Right lung (tissue), 5 donors: Measurements from ENCODE around the gene ATXN7L1. TPM values are rescaled to one million over a fixed set of nuclear protein-coding genes. Genes with fewer than 3 reads are reported as not detected.

Source experiments
- DNase-seq, 2 donors: peaks; one replicate each; pipeline ENCODE4 v3.0.0-alpha.2; 2013
- polyA plus RNA-seq, 5 donors: library from polyadenylated mRNA; unstranded; fragments of 120-200 nt; gene quantifications; one replicate each; pipeline versions ENCODE4 v1.2.1 to v1.2.3, GENCODE V29; 2013; ENCODE audit warnings: inconsistent platforms in 1 of 5, low replicate concordance in 1 of 5; ENCODE audit not compliant: insufficient read length in 5 of 5, insufficient read depth in 1 of 5

Gene ATXN7L1
- polyA plus RNA-seq, 5 donors = 9.6 to 15.6 (median 14.0) TPM

DNA sequence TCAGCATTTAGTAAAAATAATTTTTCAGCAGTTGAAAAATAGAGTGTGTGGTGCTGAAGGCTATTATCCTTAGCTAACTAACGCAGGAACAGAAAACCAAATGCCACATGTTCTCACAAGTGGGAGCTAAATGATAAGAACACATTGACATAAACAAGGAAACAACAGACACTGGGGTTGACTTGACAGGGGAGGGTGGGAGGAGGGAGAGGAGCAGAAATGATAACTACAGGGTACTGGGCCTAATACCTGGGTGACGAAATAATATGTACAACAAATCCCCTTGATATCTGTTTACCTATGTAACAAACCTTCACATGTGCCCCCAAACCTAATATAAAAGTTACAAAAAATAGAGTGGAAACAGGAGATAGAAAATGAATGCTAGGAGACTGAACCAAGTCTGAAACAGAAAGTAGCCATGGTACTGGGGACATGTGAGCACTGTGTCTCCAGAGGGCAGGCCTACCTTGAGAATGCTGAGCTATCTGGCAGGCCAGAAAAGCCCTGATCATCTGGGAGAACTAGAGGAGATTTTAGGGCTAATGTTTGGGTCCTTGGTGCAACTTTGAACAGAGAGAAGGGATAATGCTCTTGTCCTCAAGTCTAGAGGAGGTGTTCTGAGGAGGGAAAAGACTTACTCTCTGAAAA lies 290.4 kb downstream of the ATXN7L1 start:
- no peak for DNase-seq

DNA sequence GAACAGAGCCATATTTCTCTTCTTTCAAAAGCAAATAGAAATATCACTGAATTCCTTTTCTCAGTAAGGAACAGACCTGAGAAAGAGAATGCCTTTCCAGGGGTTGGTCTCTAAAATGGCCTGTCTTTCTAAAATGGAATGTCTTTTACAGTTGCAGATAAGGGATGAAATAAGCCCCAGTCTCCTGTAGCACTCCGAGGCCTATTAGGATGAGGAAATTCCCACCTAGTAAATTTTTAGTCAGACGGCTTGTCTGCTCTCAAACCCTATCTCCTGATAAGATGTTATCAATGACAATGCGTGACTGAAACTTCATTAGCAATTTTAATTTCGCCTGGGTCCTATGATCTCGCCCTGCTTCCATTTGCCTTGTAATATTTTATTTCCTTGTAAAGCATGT lies 292.2 kb downstream of the ATXN7L1 start:
- no peak for DNase-seq

GRCh38 chr7:105583061-105583460 lies 293.3 kb downstream of the ATXN7L1 start:
- DNase-seq = no peak

GRCh38 chr7:105581066-105581811 lies 295.2 kb downstream of the ATXN7L1 start, which contains the start of gene EFCAB10:
Gene EFCAB10, minus strand, starts transcription at chr7:105581493. Its CDS starts 30 bp downstream, at chr7:105581463.
- peak; percentile 47 to 58 for DNase-seq

- no peak for DNase-seq
These were observed 296.2 kb downstream of the ATXN7L1 start for GRCh38 chr7:105580022-105580740.

GRCh38 chr7:105578496-105578895 lies 297.9 kb downstream of the ATXN7L1 start:
- no peak for DNase-seq

- peak; percentile 40 to 47 for DNase-seq
These were observed 299.1 kb downstream of the ATXN7L1 start for GRCh38 chr7:105577251-105577650.

DNA sequence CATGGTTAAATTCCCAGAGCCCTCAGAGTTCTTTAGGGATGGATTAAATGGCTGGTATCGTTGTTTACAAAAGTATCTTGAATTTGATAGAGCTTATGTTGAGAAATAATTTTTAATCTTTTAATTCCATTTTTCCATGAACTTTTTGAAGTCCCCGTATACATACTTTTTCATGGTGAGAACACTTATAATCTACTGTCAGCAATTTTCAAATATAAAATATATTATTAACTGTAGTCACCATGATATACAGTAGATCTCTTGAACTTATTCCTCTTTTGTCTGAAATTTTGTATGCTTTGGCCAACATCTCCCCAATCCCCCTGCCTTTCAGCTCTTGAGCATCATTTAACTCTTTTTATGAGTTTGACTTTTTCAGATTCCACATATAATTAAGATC lies 304.5 kb downstream of the ATXN7L1 start:
- no peak for DNase-seq

DNA sequence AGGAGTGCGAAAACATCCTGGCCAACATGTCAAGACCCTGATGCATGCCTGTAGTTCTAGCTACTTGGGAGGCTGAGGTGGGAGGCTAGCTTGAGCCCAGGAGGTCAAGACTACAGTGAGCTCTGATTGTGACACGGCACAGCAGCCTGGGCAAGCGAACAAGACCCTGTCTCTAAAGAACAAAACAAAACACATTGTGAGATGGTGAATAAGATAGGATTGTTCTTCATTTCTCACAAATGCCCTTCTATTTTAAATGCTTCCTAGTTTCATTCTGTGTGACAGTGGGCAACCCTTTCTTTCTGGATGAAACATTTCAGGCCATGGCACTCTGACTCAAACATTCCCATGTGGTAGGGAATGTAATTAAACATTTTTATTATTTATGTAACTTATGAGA lies 308.6 kb downstream of the ATXN7L1 start:
- DNase-seq = no peak

DNA sequence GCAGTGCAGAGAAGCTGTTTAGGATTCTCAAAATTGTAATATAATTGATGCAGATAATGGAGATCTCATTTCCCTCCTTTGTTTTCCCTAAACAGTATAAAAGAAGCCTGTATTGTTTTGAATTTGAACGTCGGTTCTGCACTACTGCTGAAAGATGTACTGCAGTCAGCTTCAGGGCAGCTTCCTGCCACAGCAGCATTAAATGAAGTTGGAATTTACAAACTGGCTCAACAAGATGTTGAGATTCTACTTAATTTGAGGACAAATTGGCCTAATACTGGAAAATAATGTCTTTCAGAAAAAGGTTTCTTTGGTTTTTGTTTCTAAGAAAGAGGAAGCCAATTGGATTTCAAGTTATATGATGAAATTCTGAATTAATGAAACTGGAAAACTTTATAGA lies 309.4 kb downstream of the ATXN7L1 start:
- DNase-seq = no peak

- DNase-seq = no peak
These were observed 311.2 kb downstream of the ATXN7L1 start for GRCh38 chr7:105565190-105565589.

DNA sequence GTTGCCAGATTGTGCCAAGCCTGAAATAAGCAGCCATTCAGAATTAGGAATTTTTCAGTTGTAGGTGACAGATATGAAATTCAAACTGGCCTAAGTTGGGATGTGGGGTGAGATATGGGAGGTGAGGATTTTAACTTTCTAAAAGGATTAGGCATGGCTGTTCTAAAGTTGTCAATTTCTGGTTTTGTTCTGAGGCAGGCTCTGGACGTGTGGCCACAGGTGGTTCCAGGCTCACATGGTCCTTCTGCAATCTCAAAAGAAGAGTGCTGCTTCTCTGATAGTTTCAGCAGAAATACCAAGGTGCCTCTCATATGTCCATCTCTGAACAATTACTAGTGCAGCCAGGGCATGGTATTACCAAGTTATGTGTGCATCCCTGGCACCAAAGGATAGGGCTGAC lies 316.5 kb downstream of the ATXN7L1 start:
- DNase-seq = no peak

Other genes with a start within 250 kb of the ATXN7L1 start
- gene CDHR3, start 86.7 kb upstream of the ATXN7L1 start, polyA plus RNA-seq = 10 to 100 TPM; 14.5 to 45.3 (median 33.8) TPM
- 100 to 1,000 TPM in 4 of 5 donors, 10 to 100 TPM in 1; 93.3 to 131 (median 117) TPM for gene SYPL1, start 235.7 kb upstream of the ATXN7L1 start, polyA plus RNA-seq